Ishikawa (cell line): ENCODE data around the gene CDCA5.

Experiments
- CEBPB ChIP-seq: IDR thresholded peaks from 2 replicates; pipeline ENCODE4 v1.6.1; 2012
- CREB1 ChIP-seq: IDR thresholded peaks from 2 replicates; pipeline ENCODE4 v1.6.1; 2012; ENCODE audit warnings: low read depth
- EGR1 ChIP-seq: IDR thresholded peaks from 2 replicates; pipeline ENCODE4 v1.6.1; 2012
- EP300 ChIP-seq: IDR thresholded peaks from 2 replicates; pipeline ENCODE4 v1.6.1; 2012; ENCODE audit warnings: borderline replicate concordance
- FOXM1 ChIP-seq: IDR thresholded peaks from 2 replicates; pipeline ENCODE4 v1.6.1; 2012; ENCODE audit warnings: low read depth, borderline replicate concordance
- MAX ChIP-seq: IDR thresholded peaks from 2 replicates; pipeline ENCODE4 v1.6.1; 2012
- NFIC ChIP-seq: IDR thresholded peaks from 2 replicates; pipeline ENCODE4 v1.6.1; 2012
- RAD21 ChIP-seq: IDR thresholded peaks from 2 replicates; pipeline ENCODE4 v1.6.1; 2012; ENCODE audit warnings: low read depth
- REST ChIP-seq: IDR thresholded peaks from 2 replicates; pipeline ENCODE4 v1.6.1; 2012; ENCODE audit warnings: low read depth, mild to moderate bottlenecking
- TAF1 ChIP-seq: IDR thresholded peaks from 2 replicates; pipeline ENCODE4 v1.6.1; 2012; ENCODE audit warnings: low read depth, mild to moderate bottlenecking
- TCF12 ChIP-seq: IDR thresholded peaks from 2 replicates; pipeline ENCODE4 v1.6.1; 2012; ENCODE audit warnings: low read depth
- TEAD4 ChIP-seq: IDR thresholded peaks from 2 replicates; pipeline ENCODE4 v1.6.1; 2012
- USF1 ChIP-seq: IDR thresholded peaks from 2 replicates; pipeline ENCODE4 v1.6.1; 2012
- YY1 ChIP-seq: IDR thresholded peaks from 2 replicates; pipeline ENCODE4 v1.6.1; 2012; ENCODE audit warnings: low read depth
- ZBTB7A ChIP-seq: IDR thresholded peaks from 2 replicates; pipeline ENCODE4 v1.6.1; 2012; ENCODE audit warnings: low read depth

CDCA5 gene

GRCh38 chr11:65069217-65069616 is 14.6 kb downstream of the CDCA5 start:
- TF ChIP-seq RAD21: no peak
- TF ChIP-seq FOXM1: no peak
- TF ChIP-seq CREB1: no peak
- TF ChIP-seq CEBPB: no peak
- TF ChIP-seq ZBTB7A: no peak
- TF ChIP-seq MAX: no peak
- no peak for TF ChIP-seq EP300
- TF ChIP-seq EGR1: no peak
- TF ChIP-seq NFIC: no peak
- no peak for TF ChIP-seq TEAD4
- no peak for TF ChIP-seq REST
- no peak for TF ChIP-seq YY1
- no peak for TF ChIP-seq TCF12
- no peak for TF ChIP-seq USF1
- no peak for TF ChIP-seq TAF1

GRCh38 chr11:65067446-65067845 is 16.4 kb downstream of the CDCA5 start:
- no peak for TF ChIP-seq CEBPB
- no peak for TF ChIP-seq YY1
- TF ChIP-seq TAF1: no peak
- no peak for TF ChIP-seq REST
- no peak for TF ChIP-seq ZBTB7A
- TF ChIP-seq CREB1: no peak
- TF ChIP-seq FOXM1: no peak
- no peak for TF ChIP-seq NFIC
- no peak for TF ChIP-seq RAD21
- TF ChIP-seq TCF12: no peak
- TF ChIP-seq EP300: no peak
- no peak for TF ChIP-seq TEAD4
- TF ChIP-seq USF1: no peak
- no peak for TF ChIP-seq EGR1
- no peak for TF ChIP-seq MAX

GRCh38 chr11:65066805-65067291 is 17.0 kb downstream of the CDCA5 start:
- no peak for TF ChIP-seq EP300
- no peak for TF ChIP-seq FOXM1
- TF ChIP-seq CEBPB: no peak
- TF ChIP-seq TAF1: no peak
- TF ChIP-seq YY1: no peak
- no peak for TF ChIP-seq NFIC
- no peak for TF ChIP-seq CREB1
- no peak for TF ChIP-seq TEAD4
- no peak for TF ChIP-seq EGR1
- TF ChIP-seq REST: no peak
- no peak for TF ChIP-seq MAX
- no peak for TF ChIP-seq ZBTB7A
- TF ChIP-seq USF1: no peak
- no peak for TF ChIP-seq RAD21

- TF ChIP-seq EGR1 (no peak), RAD21 (no peak), NFIC (no peak), USF1 (no peak), TCF12 (no peak), FOXM1 (no peak), TEAD4 (no peak), CEBPB (no peak)
Measured at GRCh38 chr11:65066315-65066714, 17.5 kb downstream of the CDCA5 start.
